Transverse colon (tissue), 4 donors: ENCODE data around the gene GPBP1. TPM values are rescaled to one million over a fixed set of nuclear protein-coding genes. Genes with fewer than 3 reads are reported as not detected.

Experiments used
- DNase-seq: peaks from one replicate; pipeline ENCODE4 v3.0.0-alpha.2; 2019
- H3K27ac ChIP-seq, 4 donors: fragments of 200-600 bp; sonication (generic); 2 replicates each; pipeline ENCODE4 v1.5.1; 2016 to 2018; ENCODE audit warnings: inconsistent platforms in 4 of 4
- H3K27me3 ChIP-seq: fragments of 200-600 bp; sonication (generic); 2 replicates; pipeline ENCODE4 v1.5.1; 2017; ENCODE audit warnings: inconsistent platforms
- H3K36me3 ChIP-seq, 4 donors: fragments of 200-600 bp; sonication (generic); 2 replicates each; pipeline ENCODE4 v1.5.1; 2017 to 2019; ENCODE audit warnings: inconsistent platforms in 4 of 4
- H3K4me1 ChIP-seq, 4 donors: fragments of 200-600 bp; sonication (generic); 2 replicates each; pipeline ENCODE4 v1.5.1; 2017 to 2020; ENCODE audit warnings: inconsistent platforms in 4 of 4
- H3K4me3 ChIP-seq, 4 donors: fragments of 200-600 bp; sonication (generic); 1 replicate in 1 of 4; 2 replicates in 3 of 4; pipeline versions ENCODE4 v1.5.1 to v1.6.1; 2017 to 2019; ENCODE audit warnings: inconsistent platforms in 4 of 4
- H3K9me3 ChIP-seq, 2 donors: fragments of 200-600 bp; sonication (generic); 2 replicates each; pipeline ENCODE4 v1.5.1; 2017 to 2019; ENCODE audit warnings: inconsistent platforms in 2 of 2
- EP300 ChIP-seq: sonication (generic); formaldehyde crosslinking; IDR thresholded peaks from one replicate; pipeline ENCODE4 v1.6.1; 2017; ENCODE audit warnings: antibody characterized with exemption, low read depth
- POLR2A ChIP-seq: fragments of 450-650 bp; IDR thresholded peaks from one replicate; pipeline ENCODE4 v1.6.1; 2016; ENCODE audit warnings: antibody characterized with exemption, mild to moderate bottlenecking, moderate library complexity
- POLR2AphosphoS5 ChIP-seq, 3 donors: sonication (generic); formaldehyde crosslinking; IDR thresholded peaks; one replicate each; pipeline ENCODE4 v1.6.1; 2016; ENCODE audit warnings: antibody characterized with exemption in 3 of 3
- WGBS, 2 donors: methylation state at CpG; one replicate each; pipeline ENCODE4 v1.1.5; 2018; ENCODE audit warnings: low coverage in 1 of 2; 5-methylcytosine and 5-hydroxymethylcytosine counted together
- in situ Hi-C, 4 donors: fragments of 200-750 bp; cut with MboI; loops; one replicate each; pipeline versions ENCODE4 v1.15.0 to v1.15.1; 2017; ENCODE audit warnings: low sequenced_read_pairs in 3 of 4, low pct_ligation_motif_present in 1 of 4, low pct_unique_long_range_greater_than_20kb in 1 of 4
- intact Hi-C: fragments of 100-400 bp; cut with DNase I; formaldehyde crosslinking; loops from one replicate; pipeline ENCODE4 v1.15.1; 2023; ENCODE audit warnings: low total_unique reads
- total RNA-seq, 4 donors: library from RNA; depleted of rRNA; stranded (reverse); fragments of >200 nt; gene quantifications; one replicate each; pipeline ENCODE4 v1.1.0, GENCODE V29; 2016
- TF ChIP-seq, protein P1 (sequence below), 5 experiments: fragments of 200-600 bp in 3 of 5; fragments of 450-650 bp in 2 of 5; sonication (generic) in 3 of 5; IDR thresholded peaks; 1 replicate in 2 of 5; 2 replicates in 3 of 5; pipeline ENCODE4 v1.5.1; 2016 to 2017; ENCODE audit warnings: antibody characterized with exemption in 5 of 5, inconsistent platforms in 3 of 5, mild to moderate bottlenecking in 2 of 5, moderate library complexity in 1 of 5

The GPBP1 gene
- total RNA-seq, 4 donors from 2014 or later = 36.7 to 95.1 (median 75.6) TPM

DNA sequence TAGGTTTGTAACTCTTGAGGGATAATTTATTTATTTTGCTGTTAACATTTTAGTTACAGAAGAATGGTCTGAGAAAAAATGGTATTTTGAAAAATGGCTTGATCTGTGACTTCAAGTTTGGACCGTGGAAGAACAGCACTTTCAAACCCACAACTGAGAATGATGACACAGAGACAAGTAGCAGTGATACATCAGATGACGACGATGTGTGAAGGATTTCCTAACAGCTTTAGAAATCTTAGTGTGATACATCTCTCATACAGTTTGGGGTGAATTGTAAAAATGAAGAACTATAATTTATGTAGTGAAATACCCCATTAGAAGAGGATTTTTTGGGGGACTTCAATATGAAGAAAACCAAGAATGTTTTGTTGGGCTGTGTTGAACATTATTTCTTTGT, 88.7 kb downstream of the GPBP1 start:
- intact Hi-C loops (no loop called here), in situ Hi-C loops (no loop called here)
- Histone ChIP-seq H3K9me3 (no peaks in the 10 kb centered on the region), H3K36me3 (peaks cover 0 to 33% (median 15%) of the 10 kb centered on the region in 4 donors), H3K27me3 (no peaks in the 10 kb centered on the region), H3K4me1 (no peaks in the 10 kb centered on the region), H3K27ac (no peak overlapping the region), H3K4me3 (no peak overlapping the region)
- no peak for TF ChIP-seq EP300
- TF ChIP-seq, protein P1, sequence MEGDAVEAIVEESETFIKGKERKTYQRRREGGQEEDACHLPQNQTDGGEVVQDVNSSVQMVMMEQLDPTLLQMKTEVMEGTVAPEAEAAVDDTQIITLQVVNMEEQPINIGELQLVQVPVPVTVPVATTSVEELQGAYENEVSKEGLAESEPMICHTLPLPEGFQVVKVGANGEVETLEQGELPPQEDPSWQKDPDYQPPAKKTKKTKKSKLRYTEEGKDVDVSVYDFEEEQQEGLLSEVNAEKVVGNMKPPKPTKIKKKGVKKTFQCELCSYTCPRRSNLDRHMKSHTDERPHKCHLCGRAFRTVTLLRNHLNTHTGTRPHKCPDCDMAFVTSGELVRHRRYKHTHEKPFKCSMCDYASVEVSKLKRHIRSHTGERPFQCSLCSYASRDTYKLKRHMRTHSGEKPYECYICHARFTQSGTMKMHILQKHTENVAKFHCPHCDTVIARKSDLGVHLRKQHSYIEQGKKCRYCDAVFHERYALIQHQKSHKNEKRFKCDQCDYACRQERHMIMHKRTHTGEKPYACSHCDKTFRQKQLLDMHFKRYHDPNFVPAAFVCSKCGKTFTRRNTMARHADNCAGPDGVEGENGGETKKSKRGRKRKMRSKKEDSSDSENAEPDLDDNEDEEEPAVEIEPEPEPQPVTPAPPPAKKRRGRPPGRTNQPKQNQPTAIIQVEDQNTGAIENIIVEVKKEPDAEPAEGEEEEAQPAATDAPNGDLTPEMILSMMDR (IDR thresholded peaks at IDR 0.05) = no peak
- no peak for TF ChIP-seq POLR2AphosphoS5 (IDR thresholded peaks at IDR 0.05)
- TF ChIP-seq POLR2A = no peak
- DNase-seq = no peak
- 79 to 81% methylated on average over 3 of the region's 3 CpGs for WGBS, 2 donors

DNA sequence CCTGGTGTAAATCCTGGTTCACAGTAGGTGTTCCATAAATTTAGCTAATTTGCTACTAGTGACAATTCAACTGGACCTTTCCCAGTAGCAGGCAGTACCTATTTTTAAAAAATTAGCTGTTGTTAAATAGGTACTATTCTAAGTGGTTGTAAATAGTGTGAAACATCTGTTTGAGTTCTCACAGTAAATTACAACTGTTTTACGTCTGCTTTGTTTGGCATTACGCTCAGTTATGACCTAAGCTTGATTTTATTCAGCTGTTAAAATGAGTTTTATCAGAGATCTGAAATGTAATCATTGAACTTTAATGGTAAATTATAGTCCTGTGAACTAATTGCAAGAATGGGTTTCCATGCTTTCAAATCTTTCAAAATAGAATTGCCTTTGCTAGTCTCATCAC, 93.9 kb downstream of the GPBP1 start:
- intact Hi-C loops = no loop called here
- no peak overlapping the region for H3K4me3 ChIP-seq
- TF ChIP-seq EP300 = no peak
- TF ChIP-seq POLR2AphosphoS5 (IDR thresholded peaks at IDR 0.05) = no peak
- no peak for TF ChIP-seq POLR2A
- TF ChIP-seq, protein P1 (IDR thresholded peaks at IDR 0.05) = no peak
- peaks cover 0 to 13% (median 5%) of the 10 kb centered on the region in 4 donors for H3K36me3 ChIP-seq
- no peaks in the 10 kb centered on the region for H3K9me3 ChIP-seq
- H3K27me3 ChIP-seq = no peaks in the 10 kb centered on the region
- WGBS, 2 donors = 33 to 52% methylated on average over 2 of the region's 2 CpGs
- DNase-seq = no peak
- in situ Hi-C loops = no loop called here
- no peak overlapping the region for H3K27ac ChIP-seq
- H3K4me1 ChIP-seq = peaks cover 0 to 12% (median 0%) of the 10 kb centered on the region in 4 donors

DNA sequence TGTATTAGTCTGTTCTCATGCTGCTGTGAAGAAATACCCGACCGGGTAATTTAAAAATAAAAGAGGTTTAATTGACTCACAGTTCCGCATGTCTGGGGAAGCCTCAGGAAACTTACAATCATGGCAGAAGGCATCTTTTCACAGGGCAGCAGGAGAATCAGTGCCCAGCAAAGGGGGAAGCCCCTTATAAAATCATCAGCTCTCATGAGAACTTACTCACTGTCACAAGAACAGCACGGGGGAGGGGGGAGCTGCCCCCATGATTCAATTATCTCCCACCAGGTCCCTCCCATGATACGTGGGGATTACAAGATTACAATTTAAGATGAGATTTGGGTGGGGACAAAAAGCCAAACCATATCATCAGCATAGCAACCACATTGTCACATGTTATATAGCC, 102.5 kb downstream of the GPBP1 start:
- no peak for DNase-seq
- Histone ChIP-seq H3K4me3 (no peak overlapping the region), H3K9me3 (no peaks in the 10 kb centered on the region), H3K27me3 (no peaks in the 10 kb centered on the region), H3K4me1 (peaks cover 0 to 11% (median 0%) of the 10 kb centered on the region in 4 donors), H3K27ac (no peak overlapping the region), H3K36me3 (no peaks in the 10 kb centered on the region)
- 67 to 76% methylated on average over 4 to 5 of the region's 5 CpGs for WGBS, 2 donors
- intact Hi-C loops = no loop called here
- in situ Hi-C loops = no loop called here
- TF ChIP-seq, protein P1 (IDR thresholded peaks at IDR 0.05) = no peak
- no peak for TF ChIP-seq POLR2A
- TF ChIP-seq EP300 = no peak
- TF ChIP-seq POLR2AphosphoS5 (IDR thresholded peaks at IDR 0.05) = no peak

DNA sequence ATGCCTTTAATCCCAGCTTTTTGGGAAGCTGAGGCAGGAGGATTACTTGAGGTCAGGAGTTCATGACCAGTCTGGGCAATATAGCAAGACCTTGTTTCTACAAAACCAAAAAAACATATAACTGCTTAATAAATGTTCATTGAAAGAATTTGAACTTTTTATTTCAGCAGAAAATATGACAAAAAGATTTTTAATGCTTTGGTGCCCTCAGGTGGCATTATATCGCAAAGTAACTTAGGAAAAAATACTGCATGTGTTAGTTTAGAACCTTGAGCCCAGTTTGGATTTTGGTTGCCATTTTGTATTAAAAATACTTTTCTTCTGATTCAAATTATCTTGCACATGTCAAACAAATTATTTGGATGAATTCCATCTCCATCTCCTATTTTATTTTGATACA, 103.2 kb downstream of the GPBP1 start:
- intact Hi-C loops = no loop called here

More for the DNA sequence above, 103.2 kb downstream of the GPBP1 start:
- no peaks in the 10 kb centered on the region for H3K36me3 ChIP-seq
- in situ Hi-C loops = no loop called here
- no peaks in the 10 kb centered on the region for H3K9me3 ChIP-seq
- peaks cover 0 to 11% (median 0%) of the 10 kb centered on the region in 4 donors for H3K4me1 ChIP-seq
- TF ChIP-seq POLR2A = no peak
- TF ChIP-seq, protein P1 (IDR thresholded peaks at IDR 0.05) = peak in 1 of 5 experiments; percentile 11
- 88 to 90% methylated on average over 1 of the region's 1 CpG for WGBS, 2 donors
- no peak overlapping the region for H3K4me3 ChIP-seq
- no peak overlapping the region for H3K27ac ChIP-seq
- DNase-seq = no peak
- H3K27me3 ChIP-seq = no peaks in the 10 kb centered on the region
